ENCODE results near the gene SELENOO.

The SELENOO gene

DNA sequence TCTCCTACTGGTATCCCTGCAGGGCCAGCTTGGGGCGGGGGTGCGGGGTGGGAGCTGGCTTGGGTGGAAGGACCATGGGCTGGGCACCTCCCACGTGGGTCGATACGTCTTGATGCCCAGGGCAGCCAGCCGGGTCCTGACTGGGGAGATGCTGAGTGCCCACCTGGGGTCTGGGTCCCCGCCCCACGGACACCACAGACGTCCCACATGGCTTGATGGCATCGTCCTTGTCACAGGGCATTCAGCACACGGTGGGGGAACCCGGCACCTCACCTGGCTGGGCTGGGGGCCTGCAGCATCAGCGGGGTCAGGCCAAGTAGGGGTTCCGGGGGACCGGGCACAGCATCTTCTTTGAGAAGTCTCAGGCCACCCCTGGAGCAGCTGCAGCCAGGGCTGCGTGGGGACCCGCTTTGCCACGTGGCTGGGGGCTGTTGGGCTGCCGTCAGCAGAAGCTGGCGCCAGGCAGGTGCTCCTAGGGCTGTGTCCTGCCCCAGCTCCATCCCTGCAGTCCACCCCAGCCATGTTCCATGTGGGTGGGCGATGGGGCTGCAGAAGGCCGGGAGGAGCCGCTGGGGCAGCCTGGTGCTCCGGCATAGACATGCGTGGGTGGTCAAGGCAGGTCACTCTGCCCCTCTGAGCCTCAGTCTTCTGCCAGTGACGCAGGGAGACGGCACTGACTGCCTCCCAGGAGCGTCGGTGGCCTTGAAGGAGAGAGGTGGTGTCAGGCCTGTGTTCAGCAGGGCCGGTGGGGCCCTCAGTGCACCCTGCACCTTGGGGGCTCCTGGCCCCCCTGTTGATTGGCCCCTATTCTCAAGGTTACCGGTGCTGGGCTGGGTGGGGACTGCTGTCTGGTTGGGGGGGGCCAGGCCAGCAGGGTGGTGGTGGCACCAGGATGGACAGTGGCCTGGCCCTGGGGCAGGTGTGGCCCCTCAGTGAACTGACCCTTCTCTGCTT, 8.4 kb downstream of the SELENOO start:
- Histone ChIP-seq H3K9ac (ENCODE audit: low read depth in 1 of 2, low read length in 2 of 2) (no peak overlapping the region), H3K4me1 (ENCODE audit: control insufficient read depth in 1 of 2, insufficient read depth in 2 of 2, low read length in 2 of 2) (no peaks in the 10 kb centered on the region), H3K27ac (ENCODE audit: low read depth, low read length) (no peak overlapping the region), H3K9me3 (ENCODE audit: control insufficient read depth in 1 of 2, low read length in 2 of 2) (no peaks in the 10 kb centered on the region), H3K4me3 (ENCODE audit: low read depth in 1 of 2, low read length in 2 of 2) (no peak overlapping the region), H3K27me3 (ENCODE audit: control insufficient read depth in 1 of 2, insufficient read depth in 2 of 2, low read length in 2 of 2) (no peaks in the 10 kb centered on the region), H3K36me3 (ENCODE audit: control insufficient read depth in 1 of 2, insufficient read depth in 2 of 2, low read length in 2 of 2) (peaks cover 18 to 79% of the 10 kb centered on the region in 2 donors)

GRCh38 chr22:50209893-50210292, 9.1 kb downstream of the SELENOO start:
- Histone ChIP-seq H3K4me3 (ENCODE audit: low read depth in 1 of 2, low read length in 2 of 2) (no peak overlapping the region), H3K36me3 (ENCODE audit: control insufficient read depth in 1 of 2, insufficient read depth in 2 of 2, low read length in 2 of 2) (peaks cover 21 to 80% of the 10 kb centered on the region in 2 donors), H3K9me3 (ENCODE audit: control insufficient read depth in 1 of 2, low read length in 2 of 2) (no peaks in the 10 kb centered on the region), H3K9ac (ENCODE audit: low read depth in 1 of 2, low read length in 2 of 2) (no peak overlapping the region), H3K27me3 (ENCODE audit: control insufficient read depth in 1 of 2, insufficient read depth in 2 of 2, low read length in 2 of 2) (no peaks in the 10 kb centered on the region), H3K4me1 (ENCODE audit: control insufficient read depth in 1 of 2, insufficient read depth in 2 of 2, low read length in 2 of 2) (no peaks in the 10 kb centered on the region), H3K27ac (ENCODE audit: low read depth, low read length) (no peak overlapping the region)

GRCh38 chr22:50210378-50211139, 9.7 kb downstream of the SELENOO start:
- no peak overlapping the region for H3K9ac ChIP-seq (ENCODE audit: low read depth in 1 of 2, low read length in 2 of 2)
- no peaks in the 10 kb centered on the region for H3K27me3 ChIP-seq (ENCODE audit: control insufficient read depth in 1 of 2, insufficient read depth in 2 of 2, low read length in 2 of 2)
- no peaks in the 10 kb centered on the region for H3K9me3 ChIP-seq (ENCODE audit: control insufficient read depth in 1 of 2, low read length in 2 of 2)
- H3K4me1 ChIP-seq (ENCODE audit: control insufficient read depth in 1 of 2, insufficient read depth in 2 of 2, low read length in 2 of 2), result no peaks in the 10 kb centered on the region
- no peak overlapping the region for H3K27ac ChIP-seq (ENCODE audit: low read depth, low read length)
- peaks cover 25 to 82% of the 10 kb centered on the region in 2 donors for H3K36me3 ChIP-seq (ENCODE audit: control insufficient read depth in 1 of 2, insufficient read depth in 2 of 2, low read length in 2 of 2)
- H3K4me3 ChIP-seq (ENCODE audit: low read depth in 1 of 2, low read length in 2 of 2), result no peak overlapping the region

DNA sequence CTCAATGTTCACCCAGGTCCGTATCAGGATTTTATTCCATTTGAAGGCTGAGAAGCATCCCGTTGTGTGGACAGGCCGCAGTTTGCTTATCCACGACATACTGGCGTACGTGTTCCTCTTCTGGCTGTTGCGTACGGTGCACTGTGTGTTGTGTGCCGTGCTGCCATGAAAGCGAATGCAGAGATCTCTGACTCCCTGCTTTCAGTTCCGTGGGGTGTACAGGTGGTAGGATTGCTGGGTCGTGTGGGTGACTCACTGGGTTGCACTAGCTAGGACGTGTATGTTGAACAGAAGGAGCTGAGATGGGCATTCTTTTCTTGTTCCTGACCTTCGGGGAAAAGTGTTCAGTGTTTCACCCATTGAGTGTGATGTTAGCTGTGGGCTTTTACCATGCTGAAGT, 10.3 kb downstream of the SELENOO start:
- Histone ChIP-seq H3K27ac (ENCODE audit: low read depth, low read length) (no peak overlapping the region), H3K9ac (ENCODE audit: low read depth in 1 of 2, low read length in 2 of 2) (no peak overlapping the region), H3K9me3 (ENCODE audit: control insufficient read depth in 1 of 2, low read length in 2 of 2) (no peaks in the 10 kb centered on the region), H3K36me3 (ENCODE audit: control insufficient read depth in 1 of 2, insufficient read depth in 2 of 2, low read length in 2 of 2) (peaks cover 25 to 83% of the 10 kb centered on the region in 2 donors), H3K27me3 (ENCODE audit: control insufficient read depth in 1 of 2, insufficient read depth in 2 of 2, low read length in 2 of 2) (no peaks in the 10 kb centered on the region), H3K4me3 (ENCODE audit: low read depth in 1 of 2, low read length in 2 of 2) (no peak overlapping the region), H3K4me1 (ENCODE audit: control insufficient read depth in 1 of 2, insufficient read depth in 2 of 2, low read length in 2 of 2) (no peaks in the 10 kb centered on the region)

DNA sequence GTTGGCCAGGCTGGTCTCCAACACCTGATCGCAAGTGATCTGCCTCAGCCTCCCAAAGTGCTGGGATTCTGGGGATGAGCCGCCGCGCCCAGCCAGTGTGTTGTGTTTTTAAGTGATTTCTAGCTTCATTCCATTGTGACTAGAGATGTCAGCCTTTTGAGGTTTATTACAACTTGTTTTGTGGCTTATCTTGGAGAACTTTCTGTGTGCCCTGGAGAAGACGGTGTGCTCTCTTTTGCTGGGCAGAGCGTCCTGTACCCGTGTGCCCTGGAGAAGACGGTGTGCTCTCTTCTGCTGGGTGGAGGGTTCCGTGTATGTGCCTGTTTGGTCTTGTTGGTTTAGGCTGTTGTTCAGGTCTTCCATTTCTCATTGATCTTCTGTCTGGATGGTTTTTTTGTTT, 12.5 kb downstream of the SELENOO start:
- Histone ChIP-seq H3K9ac (ENCODE audit: low read depth in 1 of 2, low read length in 2 of 2) (no peak overlapping the region), H3K4me3 (ENCODE audit: low read depth in 1 of 2, low read length in 2 of 2) (no peak overlapping the region), H3K27me3 (ENCODE audit: control insufficient read depth in 1 of 2, insufficient read depth in 2 of 2, low read length in 2 of 2) (no peaks in the 10 kb centered on the region), H3K9me3 (ENCODE audit: control insufficient read depth in 1 of 2, low read length in 2 of 2) (no peaks in the 10 kb centered on the region), H3K4me1 (ENCODE audit: control insufficient read depth in 1 of 2, insufficient read depth in 2 of 2, low read length in 2 of 2) (no peaks in the 10 kb centered on the region), H3K36me3 (ENCODE audit: control insufficient read depth in 1 of 2, insufficient read depth in 2 of 2, low read length in 2 of 2) (peaks cover 23 to 86% of the 10 kb centered on the region in 2 donors), H3K27ac (ENCODE audit: low read depth, low read length) (no peak overlapping the region)

DNA sequence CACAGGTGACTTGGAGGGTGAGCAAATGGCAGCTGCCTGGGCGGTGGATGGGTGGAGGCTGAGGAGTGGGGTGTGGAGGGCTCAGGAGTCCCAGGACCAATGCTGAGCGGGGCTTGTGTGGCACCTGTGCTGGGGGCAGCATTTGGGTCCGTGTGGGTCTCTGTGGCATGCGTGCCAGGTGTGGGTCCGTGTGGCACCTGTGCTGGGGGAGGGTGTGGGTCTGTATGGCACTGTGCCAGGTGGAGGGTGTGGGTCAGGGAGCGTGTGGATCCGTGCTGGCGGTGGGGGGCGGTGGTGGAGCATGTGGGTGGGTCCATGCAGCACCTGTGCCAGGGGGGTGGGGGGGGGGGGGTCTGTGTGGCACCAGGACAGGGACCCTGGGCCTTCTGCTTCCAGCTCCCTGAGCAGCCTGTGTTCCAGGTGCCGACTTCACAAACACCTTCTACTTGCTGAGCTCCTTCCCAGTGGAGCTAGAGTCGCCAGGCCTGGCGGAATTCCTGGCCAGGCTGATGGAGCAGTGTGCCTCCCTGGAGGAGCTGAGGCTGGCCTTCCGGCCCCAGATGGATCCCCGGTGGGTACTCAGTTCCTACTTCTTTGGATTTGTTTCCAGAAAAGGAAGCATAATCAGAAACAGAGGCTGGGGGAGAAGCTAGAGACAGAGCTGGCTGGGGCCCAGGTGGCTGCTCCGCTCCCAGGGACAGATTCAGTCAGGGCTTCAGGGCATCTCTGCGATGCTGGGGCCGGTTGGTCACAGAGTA, 14.7 kb downstream of the SELENOO start:
- Histone ChIP-seq H3K36me3 (ENCODE audit: control insufficient read depth in 1 of 2, insufficient read depth in 2 of 2, low read length in 2 of 2) (peaks cover 34 to 86% of the 10 kb centered on the region in 2 donors), H3K4me1 (ENCODE audit: control insufficient read depth in 1 of 2, insufficient read depth in 2 of 2, low read length in 2 of 2) (peaks cover 0 to 4% of the 10 kb centered on the region in 2 donors), H3K9ac (ENCODE audit: low read depth in 1 of 2, low read length in 2 of 2) (no peak overlapping the region), H3K27me3 (ENCODE audit: control insufficient read depth in 1 of 2, insufficient read depth in 2 of 2, low read length in 2 of 2) (no peaks in the 10 kb centered on the region), H3K4me3 (ENCODE audit: low read depth in 1 of 2, low read length in 2 of 2) (no peak overlapping the region), H3K27ac (ENCODE audit: low read depth, low read length) (no peak overlapping the region), H3K9me3 (ENCODE audit: control insufficient read depth in 1 of 2, low read length in 2 of 2) (no peaks in the 10 kb centered on the region)

- no peaks in the 10 kb centered on the region for H3K9me3 ChIP-seq (ENCODE audit: control insufficient read depth in 1 of 2, low read length in 2 of 2)
- H3K27ac ChIP-seq (ENCODE audit: low read depth, low read length), result no peak overlapping the region
- H3K9ac ChIP-seq (ENCODE audit: low read depth in 1 of 2, low read length in 2 of 2), result no peak overlapping the region
- no peak overlapping the region for H3K4me3 ChIP-seq (ENCODE audit: low read depth in 1 of 2, low read length in 2 of 2)
- H3K27me3 ChIP-seq (ENCODE audit: control insufficient read depth in 1 of 2, insufficient read depth in 2 of 2, low read length in 2 of 2), result no peaks in the 10 kb centered on the region
- peaks cover 32 to 86% of the 10 kb centered on the region in 2 donors for H3K36me3 ChIP-seq (ENCODE audit: control insufficient read depth in 1 of 2, insufficient read depth in 2 of 2, low read length in 2 of 2)
- H3K4me1 ChIP-seq (ENCODE audit: control insufficient read depth in 1 of 2, insufficient read depth in 2 of 2, low read length in 2 of 2), result peaks cover 0 to 4% of the 10 kb centered on the region in 2 donors
These were observed 15.4 kb downstream of the SELENOO start for GRCh38 chr22:50216055-50216683.

GRCh38 chr22:50216684-50217520, 16.1 kb downstream of the SELENOO start:
- H3K9ac ChIP-seq (ENCODE audit: low read depth in 1 of 2, low read length in 2 of 2), result no peak overlapping the region
- H3K36me3 ChIP-seq (ENCODE audit: control insufficient read depth in 1 of 2, insufficient read depth in 2 of 2, low read length in 2 of 2), result peaks cover 37 to 89% of the 10 kb centered on the region in 2 donors
- H3K9me3 ChIP-seq (ENCODE audit: control insufficient read depth in 1 of 2, low read length in 2 of 2), result no peaks in the 10 kb centered on the region

DNA sequence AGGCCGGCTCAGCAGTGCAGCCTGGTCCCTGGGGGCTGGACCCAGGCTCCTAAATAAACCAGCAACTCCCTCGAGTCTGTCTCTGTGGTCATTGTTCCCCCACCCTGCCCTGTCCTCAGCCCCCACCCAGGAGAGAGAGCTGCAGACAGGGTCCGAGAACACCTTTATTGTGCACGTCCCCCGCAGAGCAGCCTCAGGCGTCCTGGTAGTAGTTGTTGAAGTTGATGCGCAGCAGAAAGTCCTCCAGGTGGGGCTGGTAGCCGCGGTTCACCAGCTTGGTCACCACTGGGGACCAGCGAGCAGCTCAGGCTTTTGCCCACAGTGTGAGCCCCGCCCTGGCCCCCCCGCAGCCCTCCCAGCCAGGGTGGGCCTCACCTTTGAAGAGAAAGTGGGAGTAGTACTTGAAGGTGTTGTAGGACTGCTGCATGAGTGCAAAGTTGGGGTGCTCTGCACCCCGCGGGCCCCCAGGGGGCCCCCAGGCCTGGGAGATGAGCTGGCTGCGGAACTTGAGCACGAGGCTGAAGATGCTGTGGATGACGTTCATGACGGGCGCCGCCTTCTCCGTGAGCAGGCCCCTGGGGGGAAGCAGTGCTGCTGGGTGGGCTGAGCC, 16.8 kb downstream of the SELENOO start:
- H3K4me3 ChIP-seq (ENCODE audit: low read depth in 1 of 2, low read length in 2 of 2), result no peak overlapping the region
- no peak overlapping the region for H3K9ac ChIP-seq (ENCODE audit: low read depth in 1 of 2, low read length in 2 of 2)
- no peak overlapping the region for H3K27ac ChIP-seq (ENCODE audit: low read depth, low read length)
- peaks cover 0 to 4% of the 10 kb centered on the region in 2 donors for H3K4me1 ChIP-seq (ENCODE audit: control insufficient read depth in 1 of 2, insufficient read depth in 2 of 2, low read length in 2 of 2)
- no peaks in the 10 kb centered on the region for H3K27me3 ChIP-seq (ENCODE audit: control insufficient read depth in 1 of 2, insufficient read depth in 2 of 2, low read length in 2 of 2)
- H3K9me3 ChIP-seq (ENCODE audit: control insufficient read depth in 1 of 2, low read length in 2 of 2), result no peaks in the 10 kb centered on the region
- peaks cover 35 to 89% of the 10 kb centered on the region in 2 donors for H3K36me3 ChIP-seq (ENCODE audit: control insufficient read depth in 1 of 2, insufficient read depth in 2 of 2, low read length in 2 of 2)

More at GRCh38 chr22:50216684-50217520, 16.1 kb downstream of the SELENOO start:
- H3K27ac ChIP-seq (ENCODE audit: low read depth, low read length), result no peak overlapping the region
- peaks cover 0 to 4% of the 10 kb centered on the region in 2 donors for H3K4me1 ChIP-seq (ENCODE audit: control insufficient read depth in 1 of 2, insufficient read depth in 2 of 2, low read length in 2 of 2)
- no peaks in the 10 kb centered on the region for H3K27me3 ChIP-seq (ENCODE audit: control insufficient read depth in 1 of 2, insufficient read depth in 2 of 2, low read length in 2 of 2)
- no peak overlapping the region for H3K4me3 ChIP-seq (ENCODE audit: low read depth in 1 of 2, low read length in 2 of 2)

Measured in duodenal mucosa (tissue), 2 donors.